HepG2 (cell line): ENCODE measurements around the gene TLCD1. TPM values are rescaled to one million over a fixed set of nuclear protein-coding genes. Genes with fewer than 3 reads are reported as not detected.

Source experiments
- CBX2 ChIP-seq, 2 experiments: fragments of 200-600 bp in 1 of 2; sonication (generic); formaldehyde crosslinking in 1 of 2; IDR thresholded peaks; 2 replicates each; pipeline versions ENCODE4 v1.7.0 to v1.8.1; 2018 to 2022; ENCODE audit warnings: low read depth in 2 of 2, low read length in 1 of 2, mild to moderate bottlenecking in 1 of 2, missing genetic modification reagents in 1 of 2
- ELF4 ChIP-seq: sonication (generic); formaldehyde crosslinking; IDR thresholded peaks from 2 replicates; pipeline ENCODE4 v1.5.0; 2020; ENCODE audit warnings: missing genetic modification reagents, mild to moderate bottlenecking, moderate library complexity, borderline replicate concordance
- EP300 ChIP-seq, 3 experiments: sonication (generic) in 1 of 3; formaldehyde crosslinking in 1 of 3; IDR thresholded peaks; 2 replicates each; pipeline versions ENCODE4 v1.5.1 to v1.6.1; 2011 to 2020; ENCODE audit warnings: low read depth in 2 of 3, low read length in 2 of 3, borderline replicate concordance in 1 of 3, improper control_type of control experiment in 1 of 3, mild to moderate bottlenecking in 1 of 3, missing genetic modification reagents in 1 of 3, moderate library complexity in 1 of 3
- GRHL1 ChIP-seq: sonication (generic); formaldehyde crosslinking; conservative IDR thresholded peaks from 2 replicates; pipeline ENCODE4 v1.8.0; 2022; ENCODE audit warnings: missing genetic modification reagents
- KAT7 ChIP-seq: IDR thresholded peaks from 2 replicates; pipeline ENCODE4 v1.6.1; 2018; ENCODE audit warnings: borderline replicate concordance, missing compliant biosample characterization
- KDM3A ChIP-seq: IDR thresholded peaks from 2 replicates; pipeline ENCODE4 v1.6.1; 2018; ENCODE audit warnings: low read depth, missing compliant biosample characterization
- NFYB ChIP-seq: sonication (generic); formaldehyde crosslinking; IDR thresholded peaks from 2 replicates; pipeline ENCODE4 v1.4.0; 2020; ENCODE audit warnings: missing genetic modification reagents
- PAWR ChIP-seq: sonication (generic); formaldehyde crosslinking; IDR thresholded peaks from 2 replicates; pipeline ENCODE4 v1.4.0; 2020; ENCODE audit warnings: missing genetic modification reagents, mild to moderate bottlenecking, borderline replicate concordance
- POGK ChIP-seq: sonication (generic); formaldehyde crosslinking; conservative IDR thresholded peaks from 2 replicates; pipeline ENCODE4 v1.8.0; 2022; ENCODE audit warnings: mild to moderate bottlenecking, moderate library complexity, missing genetic modification reagents
- SAFB2 ChIP-seq: sonication (generic); formaldehyde crosslinking; IDR thresholded peaks from 2 replicates; pipeline ENCODE4 v1.5.1; 2020; ENCODE audit warnings: missing genetic modification reagents, low read depth, mild to moderate bottlenecking, borderline replicate concordance
- U2AF1 ChIP-seq: fragments of 200-400 bp; formaldehyde crosslinking; optimal IDR thresholded peaks from 2 replicates; pipeline ENCODE3; 2017; ENCODE audit warnings: mild to moderate bottlenecking, low read depth, low read length
- ZBTB7B ChIP-seq: sonication (generic); formaldehyde crosslinking; IDR thresholded peaks from 2 replicates; pipeline ENCODE4 v1.4.0; 2020; ENCODE audit warnings: missing genetic modification reagents
- ZKSCAN1 ChIP-seq: fragments of 150-350 bp; IDR thresholded peaks from 2 replicates; pipeline ENCODE4 v1.6.1; 2014; ENCODE audit warnings: low read length
- ZNF3 ChIP-seq: IDR thresholded peaks from 2 replicates; pipeline ENCODE4 v1.7.0; 2017; ENCODE audit warnings: inconsistent platforms
- ZNF317 ChIP-seq: sonication (generic); formaldehyde crosslinking; IDR thresholded peaks from 2 replicates; pipeline ENCODE4 v1.5.0; 2020; ENCODE audit warnings: mild to moderate bottlenecking, missing genetic modification reagents
- ZNF501 ChIP-seq: sonication (generic); formaldehyde crosslinking; IDR thresholded peaks from 2 replicates; pipeline ENCODE4 v1.5.1; 2020; ENCODE audit warnings: mild to moderate bottlenecking, moderate library complexity, missing genetic modification reagents
- ZNF660 ChIP-seq: sonication (generic); formaldehyde crosslinking; IDR thresholded peaks from 2 replicates; pipeline ENCODE4 v1.5.1; 2020; ENCODE audit warnings: mild to moderate bottlenecking, low read depth, missing genetic modification reagents, borderline replicate concordance
- polyA plus RNA-seq, 8 experiments: library from polyadenylated mRNA; depleted of rRNA in 3 of 8; stranded (reverse) in 7 of 8; unstranded in 1 of 8; fragments of >200 nt; fragmentation: Illumina TruSeq in 4 of 8; extraction: Trizol in 4 of 8; gene quantifications; 2 replicates each; pipeline versions ENCODE4 v1.2.1 to v1.2.3, GENCODE V29; 2011 to 2016; ENCODE audit warnings: low read depth in 4 of 8, missing spikeins in 1 of 8, mixed read lengths in 1 of 8; ENCODE audit not compliant: insufficient read depth in 1 of 8
- total RNA-seq, 5 experiments: library from RNA; depleted of rRNA; stranded (reverse); fragments of >200 nt; fragmentation: Illumina TruSeq; extraction: Trizol; gene quantifications; 2 replicates each; pipeline ENCODE4 v1.2.3, GENCODE V29; 2016; ENCODE audit warnings: low read depth in 1 of 5
- TF ChIP-seq, protein P1 (sequence below): IDR thresholded peaks from 2 replicates; pipeline ENCODE4 v1.6.1; 2012; ENCODE audit warnings: low read depth, low read length, improper control_type of control experiment
- TF ChIP-seq, protein P2 (sequence below): sonication (generic); formaldehyde crosslinking; IDR thresholded peaks from 2 replicates; pipeline ENCODE4 v1.4.0; 2020; ENCODE audit warnings: missing genetic modification reagents

TLCD1 gene
- total and polyA plus RNA-seq, 2 of the 13 experiments (the other 11 are each of a cell fraction or from before 2014, with no cell fraction given) = 14.9 to 19.6 TPM

DNA sequence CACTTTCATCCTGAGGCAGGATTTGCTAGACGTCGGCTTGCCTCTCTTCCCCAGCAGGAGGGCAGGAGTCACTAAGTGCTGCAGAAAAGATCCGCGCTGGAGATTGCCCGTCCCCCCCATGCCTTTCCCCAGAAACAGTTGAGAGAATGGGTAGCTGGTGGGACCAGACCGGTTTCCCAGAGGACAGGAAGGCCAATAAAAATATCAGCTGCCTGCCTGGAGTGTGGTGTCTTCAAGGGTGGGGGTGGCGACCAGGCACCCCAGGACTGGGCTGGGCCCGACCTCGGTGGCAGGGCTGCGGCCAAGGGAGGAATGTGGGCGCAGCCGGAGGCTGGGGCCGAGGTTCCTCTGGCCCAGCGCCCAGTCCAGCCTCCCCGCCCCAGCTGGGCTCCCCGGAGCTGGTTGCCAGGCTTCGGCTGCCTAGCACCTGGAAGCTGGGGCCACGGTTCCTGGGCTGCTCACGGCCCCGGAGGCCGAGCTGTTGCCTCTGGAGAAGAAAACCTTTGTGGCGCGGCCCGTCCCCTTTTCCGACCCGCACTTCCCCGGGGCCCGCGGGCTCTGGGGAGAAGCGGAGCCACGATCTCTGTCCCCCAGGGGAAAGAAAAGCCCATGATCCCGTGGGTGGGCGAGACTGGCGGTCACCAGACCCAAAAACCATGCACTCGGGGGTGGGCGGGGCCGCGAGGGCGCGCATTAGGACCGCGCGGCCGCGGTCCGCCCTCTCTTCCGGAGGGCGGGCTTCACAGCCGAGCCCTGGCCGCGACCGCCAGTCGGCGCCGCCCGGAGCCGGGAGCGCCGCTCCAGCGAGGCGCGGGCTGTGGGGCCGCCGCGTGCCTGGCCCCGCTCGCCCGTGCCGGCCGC is 17.4 kb upstream of the TLCD1 start, which contains the start of gene TRAF4 (continued):
- TF ChIP-seq ZNF3 (no peak), ZNF317 (CRISPR knock-in tag) (0 out of 2 replicates have a peak, but pooled peaks have one; percentile 55), ZNF660 (no peak), KDM3A (CRISPR knock-in tag) (no peak), ELF4 (CRISPR knock-in tag) (no peak), CBX2 (IDR thresholded peaks at IDR 0.05; ENCODE audit: low read depth, low read length) (no peak), CBX2 (CRISPR knock-in tag; IDR thresholded peaks at IDR 0.05; ENCODE audit: low read depth) (no peak), NFYB (no peak), U2AF1 (no peak), POGK (peak; percentile 72), SAFB2 (peak; percentile 88; the same call in 1 of the 2 replicates), KAT7 (CRISPR knock-in tag) (no peak), ZBTB7B (CRISPR knock-in tag) (peak; percentile 50; the same call in 1 of the 2 replicates), PAWR (no peak), ZKSCAN1 (no peak), GRHL1 (CRISPR knock-in tag) (no peak), EP300 (IDR thresholded peaks at IDR 0.05; ENCODE audit: low read depth in 2 of 2, low read length in 2 of 2) (no peak), EP300 (CRISPR knock-in tag; IDR thresholded peaks at IDR 0.05; ENCODE audit: borderline replicate concordance) (no peak), ZNF501 (no peak)
- TF ChIP-seq, protein P1, sequence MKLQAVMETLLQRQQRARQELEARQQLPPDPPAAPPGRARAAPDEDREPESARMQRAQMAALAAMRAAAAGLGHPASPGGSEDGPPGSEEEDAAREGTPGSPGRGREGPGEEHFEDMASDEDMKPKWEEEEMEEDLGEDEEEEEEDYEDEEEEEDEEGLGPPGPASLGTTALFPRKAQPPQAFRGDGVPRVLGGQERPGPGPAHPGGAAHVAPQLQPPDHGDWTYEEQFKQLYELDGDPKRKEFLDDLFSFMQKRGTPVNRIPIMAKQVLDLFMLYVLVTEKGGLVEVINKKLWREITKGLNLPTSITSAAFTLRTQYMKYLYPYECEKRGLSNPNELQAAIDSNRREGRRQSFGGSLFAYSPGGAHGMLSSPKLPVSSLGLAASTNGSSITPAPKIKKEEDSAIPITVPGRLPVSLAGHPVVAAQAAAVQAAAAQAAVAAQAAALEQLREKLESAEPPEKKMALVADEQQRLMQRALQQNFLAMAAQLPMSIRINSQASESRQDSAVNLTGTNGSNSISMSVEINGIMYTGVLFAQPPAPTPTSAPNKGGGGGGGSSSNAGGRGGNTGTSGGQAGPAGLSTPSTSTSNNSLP = no peak
- TF ChIP-seq, protein P2, sequence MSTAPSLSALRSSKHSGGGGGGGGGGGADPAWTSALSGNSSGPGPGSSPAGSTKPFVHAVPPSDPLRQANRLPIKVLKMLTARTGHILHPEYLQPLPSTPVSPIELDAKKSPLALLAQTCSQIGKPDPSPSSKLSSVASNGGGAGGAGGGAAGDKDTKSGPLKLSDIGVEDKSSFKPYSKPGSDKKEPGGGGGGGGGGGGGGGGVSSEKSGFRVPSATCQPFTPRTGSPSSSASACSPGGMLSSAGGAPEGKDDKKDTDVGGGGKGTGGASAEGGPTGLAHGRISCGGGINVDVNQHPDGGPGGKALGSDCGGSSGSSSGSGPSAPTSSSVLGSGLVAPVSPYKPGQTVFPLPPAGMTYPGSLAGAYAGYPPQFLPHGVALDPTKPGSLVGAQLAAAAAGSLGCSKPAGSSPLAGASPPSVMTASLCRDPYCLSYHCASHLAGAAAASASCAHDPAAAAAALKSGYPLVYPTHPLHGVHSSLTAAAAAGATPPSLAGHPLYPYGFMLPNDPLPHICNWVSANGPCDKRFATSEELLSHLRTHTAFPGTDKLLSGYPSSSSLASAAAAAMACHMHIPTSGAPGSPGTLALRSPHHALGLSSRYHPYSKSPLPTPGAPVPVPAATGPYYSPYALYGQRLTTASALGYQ = no peak
